ENCODE data around the gene TBR1.

- TF ChIP-seq POLR2A (IDR thresholded peaks at IDR 0.05) (no peak), CTCF (IDR thresholded peaks at IDR 0.05) (no peak)
These were observed 14.3 kb downstream of the TBR1 start for GRCh38 chr2:161430386-161430785.

All from right lobe of liver (tissue), 4 donors.